GM19035 (cell line): Measurements from ENCODE around the gene CDH4.

Experiments used
- ATAC-seq: cut with Tn5 transposase; IDR thresholded peaks from one replicate; pipeline ENCODE4 v1.9.1; 2021; ENCODE audit not compliant: unreplicated experiment

The CDH4 gene

GRCh38 chr20:61895016-61895415, 643.0 kb downstream of the CDH4 start:
- no peak for ATAC-seq

GRCh38 chr20:61895686-61896057, 643.6 kb downstream of the CDH4 start:
- no peak for ATAC-seq

- no peak for ATAC-seq
Measured at GRCh38 chr20:61896058-61896961, 644.2 kb downstream of the CDH4 start.

- ATAC-seq, result no peak
Measured at GRCh38 chr20:61897401-61898295, 645.6 kb downstream of the CDH4 start.

- no peak for ATAC-seq
Measured at GRCh38 chr20:61898405-61898804, 646.3 kb downstream of the CDH4 start.

- ATAC-seq, result no peak
Measured at GRCh38 chr20:61900011-61900944, 648.2 kb downstream of the CDH4 start.

- ATAC-seq, result no peak
Measured at GRCh38 chr20:61900945-61901293, 648.9 kb downstream of the CDH4 start.

- ATAC-seq, result no peak
Measured at GRCh38 chr20:61901392-61902220, 649.5 kb downstream of the CDH4 start.

GRCh38 chr20:61902221-61902869, 650.3 kb downstream of the CDH4 start:
- no peak for ATAC-seq

- ATAC-seq, result no peak
Measured at GRCh38 chr20:61903575-61904340, 651.7 kb downstream of the CDH4 start.

GRCh38 chr20:61904456-61904855, 652.4 kb downstream of the CDH4 start:
- no peak for ATAC-seq

- ATAC-seq, result no peak
Measured at GRCh38 chr20:61905781-61906523, 653.9 kb downstream of the CDH4 start.

GRCh38 chr20:61907081-61907891, 655.2 kb downstream of the CDH4 start:
- no peak for ATAC-seq

- ATAC-seq, result no peak
Measured at GRCh38 chr20:61908057-61909026, 656.3 kb downstream of the CDH4 start.

GRCh38 chr20:61909028-61909427, 657.0 kb downstream of the CDH4 start:
- no peak for ATAC-seq

- ATAC-seq, result no peak
Measured at GRCh38 chr20:61909821-61910220, 657.8 kb downstream of the CDH4 start.
